Esophagus muscularis mucosa (tissue), 4 donors: ENCODE measurements around the gene ARNT2.

Experiments
- CTCF ChIP-seq, 3 experiments: fragments of 200-600 bp in 2 of 3; fragments of 450-650 bp in 1 of 3; sonication (generic) in 2 of 3; IDR thresholded peaks; one replicate each; pipeline ENCODE4 v1.5.1; 2017 to 2019; ENCODE audit warnings: antibody characterized with exemption in 3 of 3, mild to moderate bottlenecking in 2 of 3, moderate library complexity in 1 of 3
- EP300 ChIP-seq: sonication (generic); formaldehyde crosslinking; IDR thresholded peaks from one replicate; pipeline ENCODE4 v1.6.1; 2017; ENCODE audit warnings: antibody characterized with exemption
- POLR2A ChIP-seq: fragments of 450-650 bp; IDR thresholded peaks from one replicate; pipeline ENCODE4 v1.6.1; 2017; ENCODE audit warnings: antibody characterized with exemption, moderate library complexity, mild to moderate bottlenecking, low read depth
- POLR2AphosphoS5 ChIP-seq, 2 donors: sonication (generic); formaldehyde crosslinking; IDR thresholded peaks; one replicate each; pipeline ENCODE4 v1.6.1; 2017; ENCODE audit warnings: antibody characterized with exemption in 2 of 2

GRCh38 chr15:80379693-80380092 lies 24.5 kb upstream of the ARNT2 start:
- TF ChIP-seq CTCF (IDR thresholded peaks at IDR 0.05) (no peak), EP300 (no peak), POLR2AphosphoS5 (IDR thresholded peaks at IDR 0.05) (no peak), POLR2A (no peak)
